OCI-LY3 (cell line): ENCODE data around the gene RGS9.

Source experiments
- H2AFZ ChIP-seq: fragments of 200-600, 300-600 bp; shearing (Covaris generic); 2 replicates; pipeline ENCODE4 v1.6.0; 2014; ENCODE audit warnings: antibody characterized with exemption, low read depth, low read length
- H3K27ac ChIP-seq: fragments of 200-600, 300-600 bp; sonication (generic); 2 replicates; pipeline ENCODE4 v1.5.1; 2014; ENCODE audit warnings: mild to moderate bottlenecking, low read length, moderate library complexity, mixed read lengths
- H3K27me3 ChIP-seq: fragments of 200-600, 300-600 bp; sonication (generic); 2 replicates; pipeline ENCODE4 v1.6.1; 2014; ENCODE audit warnings: low read depth, low read length, mixed read lengths
- H3K36me3 ChIP-seq: fragments of 200-600, 300-600 bp; sonication (generic); replicated peaks from 2 replicates; pipeline ENCODE3; 2014; ENCODE audit warnings: low read depth, low read length, mixed read lengths
- H3K4me1 ChIP-seq: fragments of 300-600, 200-600 bp; sonication (generic); 2 replicates; pipeline ENCODE4 v1.6.1; 2014; ENCODE audit warnings: low read length, mixed read lengths
- H3K4me2 ChIP-seq: fragments of 200-600, 300-600 bp; sonication (generic); 2 replicates; pipeline ENCODE4 v1.6.1; 2014; ENCODE audit warnings: low read length, mixed read lengths
- H3K4me3 ChIP-seq: fragments of 300-600, 200-600 bp; sonication (generic); 2 replicates; pipeline ENCODE4 v1.5.1; 2014; ENCODE audit warnings: antibody characterized with exemption, mild to moderate bottlenecking, low read length, moderate library complexity
- H3K79me2 ChIP-seq: fragments of 300-600, 200-600 bp; shearing (Covaris generic); 2 replicates; pipeline ENCODE4 v1.6.1; 2014; ENCODE audit warnings: mild to moderate bottlenecking, low read length, mixed read lengths
- H3K9ac ChIP-seq: fragments of 300-600, 200-600 bp; shearing (Covaris generic); 2 replicates; pipeline ENCODE4 v1.6.0; 2014; ENCODE audit warnings: mild to moderate bottlenecking, low read length, moderate library complexity
- H3K9me3 ChIP-seq: fragments of 200-600, 300-600 bp; shearing (Covaris generic); 2 replicates; pipeline ENCODE4 v1.6.1; 2014; ENCODE audit warnings: low read length, mixed read lengths; ENCODE audit not compliant: insufficient read depth
- H4K20me1 ChIP-seq: fragments of 200-600, 300-600 bp; sonication (generic); 2 replicates; pipeline ENCODE4 v1.6.1; 2016; ENCODE audit warnings: low read length, mixed read lengths; ENCODE audit not compliant: insufficient read depth
- CTCF ChIP-seq: fragments of 200-600, 300-600 bp; sonication (generic); IDR thresholded peaks from 2 replicates; pipeline ENCODE4 v1.5.1; 2014; ENCODE audit warnings: antibody characterized with exemption, low read length, low read depth
- EZH2phosphoT487 ChIP-seq: fragments of 200-600 bp; shearing (Covaris generic); IDR thresholded peaks from 2 replicates; pipeline ENCODE4 v1.6.1; 2018; ENCODE audit warnings: antibody characterized with exemption, mixed run types, low read depth

RGS9 gene

GRCh38 chr17:65260626-65261025 lies 123.5 kb downstream of the RGS9 start:
- H3K27me3 ChIP-seq = no peaks in the 10 kb centered on the region
- no peak overlapping the region for H3K27ac ChIP-seq
- 0 out of 2 replicates have a peak, but pooled peaks cover 4% of the 10 kb centered on the region for H3K9me3 ChIP-seq
- H2AFZ ChIP-seq = no peak overlapping the region
- no peaks in the 10 kb centered on the region for H3K4me1 ChIP-seq
- no peaks in the 10 kb centered on the region for H3K36me3 ChIP-seq
- no peaks in the 10 kb centered on the region for H4K20me1 ChIP-seq
- TF ChIP-seq EZH2phosphoT487 (no peak), CTCF (no peak)
- H3K4me3 ChIP-seq = no peak overlapping the region
- no peaks in the 10 kb centered on the region for H3K79me2 ChIP-seq
- no peak overlapping the region for H3K9ac ChIP-seq
- H3K4me2 ChIP-seq = no peak overlapping the region

DNA sequence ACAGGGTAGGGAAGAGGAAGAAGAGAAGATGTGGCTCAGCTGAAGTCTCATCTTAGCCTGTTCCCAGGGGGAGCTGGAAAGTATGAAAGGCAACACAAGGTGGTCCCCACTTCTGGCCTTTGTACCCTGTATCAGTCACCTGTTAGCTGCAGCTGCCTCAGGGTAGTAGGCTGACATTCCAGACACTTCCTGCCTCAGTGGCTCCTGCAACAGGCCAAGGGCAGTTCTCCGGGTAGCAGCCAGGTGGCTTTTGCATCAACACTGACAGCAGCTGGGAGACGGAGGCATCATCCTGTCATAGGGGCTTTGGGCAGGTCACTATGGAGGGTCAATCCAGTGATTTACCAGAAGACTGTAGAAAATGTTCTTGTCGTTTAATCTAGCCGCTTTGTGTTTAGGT lies 124.0 kb downstream of the RGS9 start:
- no peaks in the 10 kb centered on the region for H4K20me1 ChIP-seq
- no peaks in the 10 kb centered on the region for H3K79me2 ChIP-seq
- no peak overlapping the region for H3K9ac ChIP-seq
- 0 out of 2 replicates have a peak, but pooled peaks cover 3% of the 10 kb centered on the region for H3K9me3 ChIP-seq
- H2AFZ ChIP-seq = no peak overlapping the region
- no peak overlapping the region for H3K4me2 ChIP-seq
- no peak overlapping the region for H3K4me3 ChIP-seq
- no peaks in the 10 kb centered on the region for H3K36me3 ChIP-seq
- no peak overlapping the region for H3K27ac ChIP-seq
- no peaks in the 10 kb centered on the region for H3K4me1 ChIP-seq
- TF ChIP-seq CTCF (no peak), EZH2phosphoT487 (no peak)
- H3K27me3 ChIP-seq = no peaks in the 10 kb centered on the region

GRCh38 chr17:65261682-65262636 lies 124.8 kb downstream of the RGS9 start:
- TF ChIP-seq EZH2phosphoT487 = no peak
- TF ChIP-seq CTCF = no peak
- no peak overlapping the region for H3K4me3 ChIP-seq
- no peak overlapping the region for H3K27ac ChIP-seq
- no peaks in the 10 kb centered on the region for H3K4me1 ChIP-seq
- no peak overlapping the region for H3K9ac ChIP-seq
- H3K36me3 ChIP-seq = no peaks in the 10 kb centered on the region
- H3K4me2 ChIP-seq = no peak overlapping the region
- H4K20me1 ChIP-seq = no peaks in the 10 kb centered on the region
- H3K9me3 ChIP-seq = no peaks in the 10 kb centered on the region
- peaks cover 4% of the 10 kb centered on the region; the same call in 1 of the 2 replicates for H3K27me3 ChIP-seq
- no peak overlapping the region for H2AFZ ChIP-seq
- H3K79me2 ChIP-seq = no peaks in the 10 kb centered on the region

DNA sequence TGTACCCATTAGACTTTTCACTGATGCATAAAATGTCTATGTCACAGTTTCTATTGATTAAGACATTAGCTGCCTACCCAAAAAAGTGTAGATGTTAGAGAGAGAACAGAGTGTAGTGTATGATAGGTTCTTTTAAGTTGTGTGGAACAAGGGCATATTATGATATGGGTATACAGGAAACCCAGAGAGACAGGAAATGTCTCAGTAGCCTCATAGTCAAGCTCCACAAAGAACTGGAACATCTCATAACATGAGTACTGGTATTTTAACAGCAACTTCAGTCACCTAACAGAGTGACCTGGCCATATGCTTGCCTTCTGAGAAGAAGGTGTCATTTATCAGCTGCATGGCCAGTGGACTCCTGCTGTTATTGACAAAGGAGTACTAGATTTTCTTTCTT lies 128.1 kb downstream of the RGS9 start:
- H3K27ac ChIP-seq = no peak overlapping the region
- no peak overlapping the region for H2AFZ ChIP-seq
- no peaks in the 10 kb centered on the region for H4K20me1 ChIP-seq

More for the DNA sequence above, 128.1 kb downstream of the RGS9 start:
- no peaks in the 10 kb centered on the region for H3K79me2 ChIP-seq
- H3K4me3 ChIP-seq = no peak overlapping the region
- H3K9me3 ChIP-seq = 0 out of 2 replicates have a peak, but pooled peaks cover 3% of the 10 kb centered on the region
- H3K4me1 ChIP-seq = no peaks in the 10 kb centered on the region
- H3K27me3 ChIP-seq = peaks cover 6% of the 10 kb centered on the region; the same call in 1 of the 2 replicates
- TF ChIP-seq CTCF = no peak
- no peak for TF ChIP-seq EZH2phosphoT487
- no peak overlapping the region for H3K9ac ChIP-seq
- H3K36me3 ChIP-seq = no peaks in the 10 kb centered on the region
- H3K4me2 ChIP-seq = no peak overlapping the region
